ENCODE data around the gene FGF12. TPM values are rescaled to one million over a fixed set of nuclear protein-coding genes. Genes with fewer than 3 reads are reported as not detected.

Gene FGF12
- total RNA-seq, 8 experiments from 2014 or later, result 8.2 to 173 (median 21.6) TPM

- WGBS, 10 experiments, result 10 to 67% (median 38%) methylated on average over 1 to 4 of the region's 4 CpGs; no CpG with 5 or more reads in 2 of the 10 experiments
- peak in 7 of 8 experiments; percentile 67 to 90 (median 84) for ATAC-seq (replicated peaks in 6 of 8)
- peak overlapping the region in 1 of 2 donors; percentile 66 for H3K27ac ChIP-seq
- peaks cover 12 to 25% of the 10 kb centered on the region in 2 donors for H3K4me1 ChIP-seq (replicated peaks in 1 of 2)
- H3K4me3 ChIP-seq, result no peak overlapping the region
- in situ Hi-C loops (cut with MboI; ENCODE audit: low pct_unique_long_range_greater_than_20kb in 2 of 9, low sequenced_read_pairs in 9 of 9, unreplicated experiment in 9 of 9), result no loop called here
Observed at GRCh38 chr3:192372616-192373015, 354.7 kb downstream of the FGF12 start.

- ATAC-seq (replicated peaks in 6 of 8), result no peak
- 20 to 100% (median 42%) methylated on average over 1 to 2 of the region's 2 CpGs; no CpG with 5 or more reads in 5 of the 10 experiments for WGBS, 10 experiments
- Histone ChIP-seq H3K4me1 (replicated peaks in 1 of 2) (peaks cover 12 to 25% of the 10 kb centered on the region in 2 donors), H3K4me3 (no peak overlapping the region), H3K27ac (no peak overlapping the region)
- in situ Hi-C loops (cut with MboI; ENCODE audit: low pct_unique_long_range_greater_than_20kb in 2 of 9, low sequenced_read_pairs in 9 of 9, unreplicated experiment in 9 of 9), result no loop called here
Observed at GRCh38 chr3:192371870-192372400, 355.4 kb downstream of the FGF12 start.

GRCh38 chr3:192367616-192368015, 359.7 kb downstream of the FGF12 start:
- 0 to 89% (median 67%) methylated on average over 1 to 4 of the region's 5 CpGs; no CpG with 5 or more reads in 3 of the 10 experiments for WGBS, 10 experiments
- Histone ChIP-seq H3K27ac (no peak overlapping the region), H3K4me1 (replicated peaks in 1 of 2) (peaks cover 12% of the 10 kb centered on the region in 2 donors), H3K4me3 (no peak overlapping the region)
- in situ Hi-C loops (cut with MboI; ENCODE audit: low pct_unique_long_range_greater_than_20kb in 2 of 9, low sequenced_read_pairs in 9 of 9, unreplicated experiment in 9 of 9), result no loop called here
- ATAC-seq (replicated peaks in 6 of 8), result no peak

GRCh38 chr3:192366916-192367315, 360.4 kb downstream of the FGF12 start:
- Histone ChIP-seq H3K4me3 (no peak overlapping the region), H3K4me1 (replicated peaks in 1 of 2) (peaks cover 5 to 8% of the 10 kb centered on the region in 2 donors), H3K27ac (no peak overlapping the region)
- 27 to 93% (median 65%) methylated on average over 2 to 6 of the region's 6 CpGs for WGBS, 10 experiments
- in situ Hi-C loops (cut with MboI; ENCODE audit: low pct_unique_long_range_greater_than_20kb in 2 of 9, low sequenced_read_pairs in 9 of 9, unreplicated experiment in 9 of 9), result no loop called here
- ATAC-seq (replicated peaks in 6 of 8), result peak in 2 of 8 experiments; percentile 29 to 38

GRCh38 chr3:192365571-192365970, 361.8 kb downstream of the FGF12 start:
- peak in 2 of 8 experiments; percentile 25 to 39 for ATAC-seq (replicated peaks in 6 of 8)
- H3K4me1 ChIP-seq (replicated peaks in 1 of 2), result peaks cover 0 to 8% of the 10 kb centered on the region in 2 donors
- H3K27ac ChIP-seq, result no peak overlapping the region
- WGBS, 10 experiments, result 1 to 75% (median 67%) methylated on average over 1 to 7 of the region's 7 CpGs
- in situ Hi-C loops (cut with MboI; ENCODE audit: low pct_unique_long_range_greater_than_20kb in 2 of 9, low sequenced_read_pairs in 9 of 9, unreplicated experiment in 9 of 9), result no loop called here
- H3K4me3 ChIP-seq, result no peak overlapping the region

GRCh38 chr3:192364316-192364715, 363.0 kb downstream of the FGF12 start:
- H3K4me1 ChIP-seq (replicated peaks in 1 of 2), result peaks cover 0 to 7% of the 10 kb centered on the region in 2 donors
- no peak for ATAC-seq (replicated peaks in 6 of 8)
- in situ Hi-C loops (cut with MboI; ENCODE audit: low pct_unique_long_range_greater_than_20kb in 2 of 9, low sequenced_read_pairs in 9 of 9, unreplicated experiment in 9 of 9), result no loop called here
- H3K4me3 ChIP-seq, result no peak overlapping the region
- WGBS, 10 experiments, result 0 to 100% (median 60%) methylated on average over 1 of the region's 1 CpG; no CpG with 5 or more reads in 3 of the 10 experiments
- no peak overlapping the region for H3K27ac ChIP-seq

GRCh38 chr3:192354687-192355086, 372.7 kb downstream of the FGF12 start:
- Histone ChIP-seq H3K4me1 (replicated peaks in 1 of 2) (peaks cover 2 to 8% of the 10 kb centered on the region in 2 donors), H3K4me3 (no peak overlapping the region), H3K27ac (no peak overlapping the region)
- in situ Hi-C loops (cut with MboI; ENCODE audit: low pct_unique_long_range_greater_than_20kb in 2 of 9, low sequenced_read_pairs in 9 of 9, unreplicated experiment in 9 of 9), result no loop called here
- ATAC-seq (replicated peaks in 6 of 8), result no peak
- 29 to 100% (median 76%) methylated on average over 1 to 7 of the region's 7 CpGs; no CpG with 5 or more reads in 1 of the 10 experiments for WGBS, 10 experiments

GRCh38 chr3:192352142-192352541, 375.2 kb downstream of the FGF12 start:
- no peak for ATAC-seq (replicated peaks in 6 of 8)
- no peak overlapping the region for H3K4me3 ChIP-seq
- no peaks in the 10 kb centered on the region for H3K4me1 ChIP-seq (replicated peaks in 1 of 2)
- no peak overlapping the region for H3K27ac ChIP-seq
- in situ Hi-C loops (cut with MboI; ENCODE audit: low pct_unique_long_range_greater_than_20kb in 2 of 9, low sequenced_read_pairs in 9 of 9, unreplicated experiment in 9 of 9), result no loop called here

- 63 to 100% (median 100%) methylated on average over 1 to 3 of the region's 3 CpGs; no CpG with 5 or more reads in 1 of the 10 experiments for WGBS, 10 experiments
- Histone ChIP-seq H3K4me1 (replicated peaks in 1 of 2) (no peaks in the 10 kb centered on the region), H3K4me3 (no peak overlapping the region), H3K27ac (no peak overlapping the region)
- ATAC-seq (replicated peaks in 6 of 8), result no peak
- in situ Hi-C loops (cut with MboI; ENCODE audit: low pct_unique_long_range_greater_than_20kb in 2 of 9, low sequenced_read_pairs in 9 of 9, unreplicated experiment in 9 of 9), result no loop called here
Observed at GRCh38 chr3:192351441-192351840, 375.9 kb downstream of the FGF12 start.

- no peak for ATAC-seq (replicated peaks in 6 of 8)
- Histone ChIP-seq H3K4me1 (replicated peaks in 1 of 2) (no peaks in the 10 kb centered on the region), H3K4me3 (no peak overlapping the region), H3K27ac (no peak overlapping the region)
- in situ Hi-C loops (cut with MboI; ENCODE audit: low pct_unique_long_range_greater_than_20kb in 2 of 9, low sequenced_read_pairs in 9 of 9, unreplicated experiment in 9 of 9), result no loop called here
- WGBS, 10 experiments, result 33 to 100% (median 100%) methylated on average over 1 of the region's 1 CpG; no CpG with 5 or more reads in 1 of the 10 experiments
Observed at GRCh38 chr3:192340031-192340430, 387.3 kb downstream of the FGF12 start.

GRCh38 chr3:192339214-192339613, 388.1 kb downstream of the FGF12 start:
- Histone ChIP-seq H3K27ac (no peak overlapping the region), H3K4me1 (replicated peaks in 1 of 2) (no peaks in the 10 kb centered on the region), H3K4me3 (no peak overlapping the region)
- 20 to 100% (median 86%) methylated on average over 1 to 2 of the region's 2 CpGs; no CpG with 5 or more reads in 4 of the 10 experiments for WGBS, 10 experiments
- in situ Hi-C loops (cut with MboI; ENCODE audit: low pct_unique_long_range_greater_than_20kb in 2 of 9, low sequenced_read_pairs in 9 of 9, unreplicated experiment in 9 of 9), result no loop called here
- no peak for ATAC-seq (replicated peaks in 6 of 8)

GRCh38 chr3:192336286-192336685, 391.1 kb downstream of the FGF12 start:
- in situ Hi-C loops (cut with MboI; ENCODE audit: low pct_unique_long_range_greater_than_20kb in 2 of 9, low sequenced_read_pairs in 9 of 9, unreplicated experiment in 9 of 9), result no loop called here
- WGBS, 10 experiments, result 15 to 87% (median 67%) methylated on average over 2 to 5 of the region's 5 CpGs; no CpG with 5 or more reads in 1 of the 10 experiments
- ATAC-seq (replicated peaks in 6 of 8), result peak in 1 of 8 experiments; percentile 14
- no peaks in the 10 kb centered on the region for H3K4me1 ChIP-seq (replicated peaks in 1 of 2)
- H3K27ac ChIP-seq, result no peak overlapping the region
- H3K4me3 ChIP-seq, result no peak overlapping the region

- no peaks in the 10 kb centered on the region for H3K4me1 ChIP-seq (replicated peaks in 1 of 2)
- H3K4me3 ChIP-seq, result no peak overlapping the region
- no peak overlapping the region for H3K27ac ChIP-seq
- in situ Hi-C loops (cut with MboI; ENCODE audit: low pct_unique_long_range_greater_than_20kb in 2 of 9, low sequenced_read_pairs in 9 of 9, unreplicated experiment in 9 of 9), result no loop called here
- 13 to 100% (median 66%) methylated on average over 1 to 6 of the region's 6 CpGs for WGBS, 10 experiments
- peak in 1 of 8 experiments; percentile 50 for ATAC-seq (replicated peaks in 6 of 8)
Observed at GRCh38 chr3:192332386-192333291, 394.7 kb downstream of the FGF12 start.

All from motor neuron (in vitro differentiated cells).